ENCODE data around the gene HOXC4.

- TF ChIP-seq, protein P1, sequence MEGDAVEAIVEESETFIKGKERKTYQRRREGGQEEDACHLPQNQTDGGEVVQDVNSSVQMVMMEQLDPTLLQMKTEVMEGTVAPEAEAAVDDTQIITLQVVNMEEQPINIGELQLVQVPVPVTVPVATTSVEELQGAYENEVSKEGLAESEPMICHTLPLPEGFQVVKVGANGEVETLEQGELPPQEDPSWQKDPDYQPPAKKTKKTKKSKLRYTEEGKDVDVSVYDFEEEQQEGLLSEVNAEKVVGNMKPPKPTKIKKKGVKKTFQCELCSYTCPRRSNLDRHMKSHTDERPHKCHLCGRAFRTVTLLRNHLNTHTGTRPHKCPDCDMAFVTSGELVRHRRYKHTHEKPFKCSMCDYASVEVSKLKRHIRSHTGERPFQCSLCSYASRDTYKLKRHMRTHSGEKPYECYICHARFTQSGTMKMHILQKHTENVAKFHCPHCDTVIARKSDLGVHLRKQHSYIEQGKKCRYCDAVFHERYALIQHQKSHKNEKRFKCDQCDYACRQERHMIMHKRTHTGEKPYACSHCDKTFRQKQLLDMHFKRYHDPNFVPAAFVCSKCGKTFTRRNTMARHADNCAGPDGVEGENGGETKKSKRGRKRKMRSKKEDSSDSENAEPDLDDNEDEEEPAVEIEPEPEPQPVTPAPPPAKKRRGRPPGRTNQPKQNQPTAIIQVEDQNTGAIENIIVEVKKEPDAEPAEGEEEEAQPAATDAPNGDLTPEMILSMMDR (conservative IDR thresholded peaks at IDR 0.05; ENCODE audit: low read depth, low read length), result no peak
- TF ChIP-seq EZH2 (IDR thresholded peaks at IDR 0.05; ENCODE audit: borderline replicate concordance, low read depth, low read length, poor library complexity, severe bottlenecking), result no peak
Measured at GRCh38 chr12:54018468-54018984, 35.1 kb upstream of the HOXC4 start.
